HG02763 (cell line): ENCODE data around the gene FCHSD1.
A peak's percentile ranks its signal among the peaks of the same experiment; 100 is the strongest.

ENCODE experiments used
- ATAC-seq: cut with Tn5 transposase; IDR thresholded peaks from one replicate; pipeline ENCODE4 v1.9.1; 2021; ENCODE audit warnings: mild to moderate bottlenecking, moderate library complexity; ENCODE audit not compliant: unreplicated experiment

Gene FCHSD1

GRCh38 chr5:141650851-141651727 is at the start of gene FCHSD1:
TSS of gene FCHSD1 (minus strand) at chr5:141651418. CDS start at chr5:141651368, 50 bp downstream.
- ATAC-seq, result peak; percentile 95

GRCh38 chr5:141697586-141697985 is 46.4 kb upstream of the FCHSD1 start:
- ATAC-seq, result no peak

DNA sequence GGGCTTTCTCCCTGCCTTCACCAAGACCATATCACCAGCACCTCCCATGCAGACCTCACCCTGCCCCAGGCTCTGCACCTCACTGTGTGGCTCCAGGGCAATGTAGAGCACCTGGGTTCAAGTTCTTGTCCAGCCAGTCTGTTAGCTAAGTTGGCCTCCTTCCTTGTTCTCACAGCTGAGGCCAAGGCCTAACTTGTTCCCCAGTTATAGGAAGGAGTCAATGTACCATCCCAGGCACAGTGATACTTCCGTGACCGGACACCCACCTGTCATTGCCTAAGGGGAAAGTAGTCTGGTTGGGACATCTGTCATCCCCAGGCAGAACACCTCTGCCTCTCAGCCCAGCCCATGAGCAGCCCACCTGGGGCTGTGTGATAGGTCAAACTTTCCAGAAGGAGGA is 45.2 kb upstream of the FCHSD1 start:
- no peak for ATAC-seq

DNA sequence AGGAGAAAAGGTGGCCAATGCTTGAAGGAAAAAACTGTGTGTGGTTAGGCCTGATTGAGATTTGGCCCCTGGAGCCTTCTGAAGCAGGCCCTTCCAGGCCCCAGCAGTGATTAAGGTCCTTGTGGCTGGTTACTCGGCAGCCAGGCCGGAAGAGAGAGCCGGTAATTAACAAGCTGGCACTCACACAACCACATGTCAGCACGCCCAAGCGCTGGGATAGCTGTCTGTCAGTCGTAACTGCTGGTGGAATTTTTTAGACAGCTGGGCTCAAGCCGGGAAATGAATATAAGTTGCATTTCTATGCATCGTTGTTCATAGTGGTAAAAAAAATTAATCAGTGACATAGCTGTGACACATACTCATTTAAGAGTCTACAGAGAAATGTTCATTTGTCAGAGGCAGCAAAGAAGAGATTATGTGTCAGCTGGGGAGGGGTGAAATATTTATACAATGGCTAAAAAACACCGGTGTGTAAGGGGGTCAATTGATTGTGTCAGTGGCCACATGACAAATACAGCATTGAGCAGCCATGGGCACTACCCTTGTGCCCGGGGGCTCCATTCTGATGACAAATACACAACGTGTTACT is 44.5 kb upstream of the FCHSD1 start:
- ATAC-seq, result no peak

- ATAC-seq, result no peak
These were observed 43.3 kb upstream of the FCHSD1 start for GRCh38 chr5:141694479-141694878.

DNA sequence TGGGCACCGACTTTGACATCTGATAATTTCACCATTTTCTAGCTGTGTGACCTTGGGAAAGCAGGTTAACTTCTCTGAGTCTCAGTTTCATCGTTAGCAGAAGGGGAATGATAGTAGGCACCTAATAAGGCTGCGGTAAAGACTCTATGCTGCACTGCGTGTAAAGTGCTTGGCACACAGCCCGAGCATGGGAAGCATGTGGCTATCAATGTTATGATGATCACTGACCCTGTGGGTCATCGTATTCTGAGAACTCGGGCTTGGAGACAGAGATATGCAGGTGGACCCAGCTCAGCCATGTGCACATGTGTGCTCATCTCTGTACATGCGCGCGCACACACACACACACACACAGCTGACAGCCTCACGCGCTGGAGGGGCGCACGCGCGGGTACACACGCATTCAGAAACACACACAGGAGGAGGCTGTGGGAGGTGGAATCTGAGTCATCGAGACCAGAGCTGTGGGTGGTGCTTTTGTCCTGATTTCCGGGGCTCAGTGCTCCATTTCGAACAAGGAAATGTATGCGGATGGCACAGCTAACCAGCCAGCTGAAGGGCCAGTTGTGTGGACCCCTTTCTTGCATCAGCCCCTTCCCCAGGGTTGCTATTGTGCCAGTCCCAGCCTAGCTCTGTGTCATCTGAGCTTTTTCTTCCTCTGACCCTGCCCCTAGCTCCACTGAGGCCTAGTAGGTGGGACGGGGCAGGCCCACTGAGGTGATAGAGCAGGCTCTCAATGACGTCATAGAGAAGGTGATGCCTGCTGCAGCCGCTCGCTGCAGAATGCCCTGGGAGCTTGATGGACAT is 41.9 kb upstream of the FCHSD1 start:
- no peak for ATAC-seq

DNA sequence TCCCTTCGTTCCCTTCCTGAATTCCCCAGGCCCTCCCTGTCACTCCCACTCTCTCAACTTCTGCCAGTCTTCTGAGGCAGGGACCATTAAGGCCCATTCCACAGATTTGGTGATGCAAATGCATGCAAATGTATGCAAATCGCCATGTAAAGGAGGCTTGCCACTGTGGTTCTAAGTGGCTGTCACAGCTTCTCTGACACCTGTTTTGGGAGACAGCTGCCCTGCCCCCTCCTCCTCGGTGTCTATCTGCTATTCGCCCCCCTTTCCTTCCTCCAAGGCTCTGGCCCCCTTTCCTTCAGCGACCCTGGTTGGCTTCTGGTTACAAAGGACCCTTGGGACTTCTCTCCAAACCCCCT is 41.3 kb upstream of the FCHSD1 start:
- no peak for ATAC-seq

GRCh38 chr5:141691867-141692532 is 40.8 kb upstream of the FCHSD1 start:
- peak; percentile 77 for ATAC-seq

GRCh38 chr5:141691286-141691866 is 40.2 kb upstream of the FCHSD1 start:
- no peak for ATAC-seq

DNA sequence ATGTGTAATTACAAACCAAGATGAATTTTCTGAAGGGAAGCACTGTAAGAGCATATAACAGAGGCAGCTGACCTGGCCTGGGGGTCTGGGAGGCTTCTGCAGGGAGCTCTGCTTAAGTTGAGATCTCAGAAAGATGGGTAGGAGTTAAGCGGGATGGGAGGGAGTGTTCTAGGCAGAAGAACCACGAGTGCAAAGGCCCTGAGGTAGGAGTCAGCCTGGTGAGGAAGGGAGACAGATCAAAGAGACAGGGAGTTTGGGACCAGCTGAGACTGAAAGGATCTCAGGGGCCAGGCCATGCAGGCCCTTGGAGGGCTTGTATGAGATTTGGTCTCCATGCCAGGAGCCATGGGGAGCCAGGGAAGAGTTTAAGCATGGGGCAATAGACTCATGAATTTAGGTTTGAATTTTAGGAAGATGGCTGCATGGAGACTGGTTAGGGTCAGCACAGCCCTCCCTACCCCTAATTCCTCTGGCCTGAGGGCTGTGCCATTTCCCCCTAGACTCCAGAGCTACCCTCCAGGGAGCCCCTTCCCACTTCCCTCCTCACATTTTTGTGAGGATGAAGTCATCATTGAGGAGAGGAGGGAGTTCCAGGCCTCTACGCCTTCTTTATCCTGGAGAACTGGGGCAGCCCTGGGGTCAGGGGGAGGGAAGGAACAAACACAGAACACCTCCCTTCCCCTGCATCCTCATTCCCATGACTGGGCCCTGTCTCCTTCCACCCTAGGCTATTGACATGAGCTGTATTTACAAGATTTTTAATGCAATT is 35.6 kb upstream of the FCHSD1 start:
- ATAC-seq, result no peak

DNA sequence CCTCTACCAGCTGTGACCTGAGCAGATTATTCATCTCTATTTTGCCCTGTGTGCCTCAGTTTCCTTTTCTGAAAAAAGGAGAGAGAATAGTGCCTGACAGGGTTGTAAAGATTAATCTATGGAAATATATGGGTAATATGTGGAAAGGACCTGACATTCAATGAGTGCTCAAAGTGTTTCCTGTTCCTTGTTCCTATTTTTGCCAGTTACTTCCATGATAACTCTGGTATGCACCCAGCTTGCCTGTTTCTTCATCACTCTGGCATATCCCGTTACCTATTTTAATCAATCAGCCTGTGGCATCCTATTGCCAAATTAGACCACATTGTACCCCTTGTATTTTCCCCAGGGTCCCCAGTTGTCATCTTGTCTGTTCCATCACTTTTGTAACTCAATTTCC is 34.4 kb upstream of the FCHSD1 start:
- ATAC-seq, result no peak

GRCh38 chr5:141683596-141684141 is 32.5 kb upstream of the FCHSD1 start:
- ATAC-seq, result no peak

DNA sequence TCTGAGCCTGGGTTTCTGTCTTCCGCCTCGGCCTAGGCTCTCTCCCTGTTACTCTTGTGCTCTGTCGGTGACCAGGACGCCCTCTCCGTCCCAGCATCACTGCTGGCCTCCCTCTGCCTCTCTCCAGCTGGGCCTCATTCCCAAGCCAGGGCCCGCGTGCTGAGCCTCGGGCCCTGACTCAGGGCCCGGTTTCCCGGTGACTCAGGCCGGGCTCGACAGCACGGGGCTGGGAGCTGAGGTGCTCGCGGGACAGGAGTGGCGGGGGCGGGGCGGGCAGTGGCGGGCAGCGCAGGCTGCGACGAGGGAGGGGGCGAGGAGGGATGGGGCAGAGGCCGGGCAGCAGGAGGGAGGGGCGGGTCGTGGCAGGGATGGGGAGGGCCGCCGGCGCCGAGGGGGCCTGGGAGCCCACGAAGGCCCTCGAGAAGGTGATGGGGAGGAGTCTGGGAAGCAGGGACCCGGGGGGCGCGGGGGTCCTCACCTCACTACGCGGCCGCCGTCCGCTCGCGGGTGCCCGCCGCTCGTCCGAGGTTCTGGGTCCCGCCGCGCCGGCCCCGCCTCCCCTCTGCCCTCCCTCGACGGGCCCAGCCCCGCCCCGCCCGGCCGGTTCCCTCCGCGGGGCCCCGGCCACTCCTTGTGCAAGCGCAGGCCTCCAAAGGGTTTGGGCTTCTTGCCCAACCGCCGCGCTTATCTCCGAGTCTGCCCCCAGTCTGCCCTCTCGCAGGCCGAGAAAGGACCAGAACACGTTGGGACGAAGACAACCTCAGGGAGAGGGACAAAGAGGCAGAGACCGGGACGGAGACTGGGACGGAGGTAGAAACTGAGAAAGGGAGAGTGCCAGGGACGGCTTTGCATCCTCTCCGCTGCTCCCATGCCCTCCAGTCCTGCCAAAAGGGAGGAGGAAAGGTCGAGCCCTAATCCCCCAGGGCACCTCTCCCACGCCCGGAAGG is 30.8 kb upstream of the FCHSD1 start, which contains the start of gene ARAP3:
Gene ARAP3 (minus strand): TSS at position 536 of the 947 bp plus-strand sequence. CDS start 1,744 bp downstream, outside the sequence.
- no peak for ATAC-seq

DNA sequence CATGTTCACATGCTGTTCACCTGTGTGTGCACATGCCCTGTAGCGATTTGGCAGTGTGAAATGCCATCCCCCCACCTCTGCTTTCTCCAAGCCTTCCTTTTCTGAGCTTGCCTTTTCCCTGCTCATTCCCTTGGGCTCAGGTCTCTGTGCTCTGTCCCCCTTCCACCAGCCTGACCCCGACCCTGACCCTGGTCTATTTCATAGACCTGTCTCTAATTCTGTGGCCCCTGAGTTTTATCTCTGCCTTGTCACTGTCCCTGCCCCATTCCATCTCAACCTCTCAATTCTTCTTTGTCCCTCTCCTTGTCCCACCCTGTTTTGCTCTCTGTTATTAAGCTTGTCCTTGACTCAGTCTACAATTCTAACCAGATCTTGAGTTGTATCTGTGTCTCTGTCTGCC is 30.1 kb upstream of the FCHSD1 start:
- ATAC-seq, result no peak

GRCh38 chr5:141680751-141681201 is 29.6 kb upstream of the FCHSD1 start:
- no peak for ATAC-seq

GRCh38 chr5:141680178-141680577 is 29.0 kb upstream of the FCHSD1 start:
- no peak for ATAC-seq

DNA sequence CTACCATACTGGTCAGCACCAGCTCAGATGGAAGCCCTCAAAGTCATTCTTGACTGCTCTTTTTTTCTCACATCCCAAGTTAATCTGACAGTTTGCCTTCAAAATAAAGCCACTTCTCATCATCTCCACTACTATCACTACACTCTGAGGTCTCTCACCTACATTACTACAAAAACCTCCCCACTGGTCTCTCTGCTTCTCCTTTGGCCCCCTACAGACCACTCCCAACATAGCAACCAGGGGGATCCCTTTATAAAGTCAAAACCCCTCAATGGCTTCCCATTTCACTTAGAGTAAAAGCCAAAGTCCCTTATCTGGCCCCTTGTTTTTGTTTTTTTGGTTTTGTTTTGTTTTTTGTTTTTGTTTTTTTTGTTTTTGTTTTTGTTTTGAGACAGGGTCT is 26.2 kb upstream of the FCHSD1 start:
- ATAC-seq, result no peak

GRCh38 chr5:141675672-141676071 is 24.5 kb upstream of the FCHSD1 start:
- no peak for ATAC-seq
